GM06990 (cell line): Measurements from ENCODE around the gene NDUFA8.

Experiments used
- DNase-seq: peaks from one replicate; pipeline ENCODE4 v3.0.0-alpha.2; 2011; ENCODE audit not compliant: insufficient read length; ENCODE audit errors: extremely low read depth
- H3K27me3 ChIP-seq: replicated peaks from 2 replicates; pipeline ENCODE4 v1.6.0; 2011; ENCODE audit warnings: low read length; ENCODE audit not compliant: control insufficient read depth, insufficient read depth
- H3K36me3 ChIP-seq: 2 replicates; pipeline ENCODE4 v1.5.1; 2011; ENCODE audit warnings: low read length; ENCODE audit not compliant: control insufficient read depth, insufficient read depth
- H3K4me3 ChIP-seq: replicated peaks from 2 replicates; pipeline ENCODE4 v1.5.1; 2011; ENCODE audit warnings: low read depth, mild to moderate bottlenecking, control low read depth, low read length
- TF ChIP-seq, protein P1 (sequence below): IDR thresholded peaks from 2 replicates; pipeline ENCODE4 v1.5.1; 2011; ENCODE audit warnings: low read length, control low read depth, mild to moderate bottlenecking, inconsistent platforms; ENCODE audit not compliant: insufficient read depth, poor library complexity, severe bottlenecking

NDUFA8 gene

DNA sequence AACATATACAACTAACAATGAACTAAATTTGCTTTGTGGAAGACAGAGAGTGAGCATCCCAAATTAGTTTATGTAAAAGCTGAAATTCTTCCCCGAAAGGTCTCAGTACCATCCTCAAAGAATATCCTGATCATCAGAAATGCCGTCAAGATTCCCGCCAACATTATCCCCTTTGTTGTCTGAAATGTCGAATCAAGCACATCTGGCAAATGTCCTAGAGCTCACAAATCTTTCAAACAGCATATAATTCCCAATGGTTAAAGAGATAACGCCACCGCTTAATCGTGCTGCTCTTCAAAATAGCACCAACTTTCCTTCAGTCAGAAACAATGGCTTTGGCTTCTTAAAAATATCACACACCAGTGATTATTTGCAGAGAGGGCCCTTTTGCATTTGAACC lies 23.9 kb upstream of the NDUFA8 start:
- DNase-seq, result no peak
- Histone ChIP-seq H3K4me3 (no peak overlapping the region), H3K27me3 (no peaks in the 10 kb centered on the region; the same call in 1 of the 2 replicates), H3K36me3 (no peaks in the 10 kb centered on the region)
- TF ChIP-seq, protein P1, sequence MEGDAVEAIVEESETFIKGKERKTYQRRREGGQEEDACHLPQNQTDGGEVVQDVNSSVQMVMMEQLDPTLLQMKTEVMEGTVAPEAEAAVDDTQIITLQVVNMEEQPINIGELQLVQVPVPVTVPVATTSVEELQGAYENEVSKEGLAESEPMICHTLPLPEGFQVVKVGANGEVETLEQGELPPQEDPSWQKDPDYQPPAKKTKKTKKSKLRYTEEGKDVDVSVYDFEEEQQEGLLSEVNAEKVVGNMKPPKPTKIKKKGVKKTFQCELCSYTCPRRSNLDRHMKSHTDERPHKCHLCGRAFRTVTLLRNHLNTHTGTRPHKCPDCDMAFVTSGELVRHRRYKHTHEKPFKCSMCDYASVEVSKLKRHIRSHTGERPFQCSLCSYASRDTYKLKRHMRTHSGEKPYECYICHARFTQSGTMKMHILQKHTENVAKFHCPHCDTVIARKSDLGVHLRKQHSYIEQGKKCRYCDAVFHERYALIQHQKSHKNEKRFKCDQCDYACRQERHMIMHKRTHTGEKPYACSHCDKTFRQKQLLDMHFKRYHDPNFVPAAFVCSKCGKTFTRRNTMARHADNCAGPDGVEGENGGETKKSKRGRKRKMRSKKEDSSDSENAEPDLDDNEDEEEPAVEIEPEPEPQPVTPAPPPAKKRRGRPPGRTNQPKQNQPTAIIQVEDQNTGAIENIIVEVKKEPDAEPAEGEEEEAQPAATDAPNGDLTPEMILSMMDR, result no peak

DNA sequence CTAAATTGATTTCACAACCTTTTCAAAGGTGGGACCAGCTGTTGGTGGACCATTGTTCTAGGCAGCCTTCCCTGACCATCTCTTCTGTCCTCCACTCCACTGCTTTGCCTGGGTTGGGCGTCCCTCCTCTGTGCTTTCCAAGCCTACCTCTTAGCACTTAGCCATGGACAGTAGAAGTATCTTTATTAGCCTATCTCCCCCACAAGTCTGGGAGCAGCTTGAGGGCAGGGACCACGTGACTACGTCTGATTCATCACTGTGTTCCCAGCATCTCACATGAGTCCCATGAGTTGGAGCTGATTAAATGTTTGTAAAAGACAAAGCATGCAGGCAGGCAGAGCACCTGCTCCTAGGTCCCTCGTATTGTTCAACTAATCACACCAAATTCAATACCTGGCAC lies 21.1 kb upstream of the NDUFA8 start:
- no peaks in the 10 kb centered on the region; the same call in 1 of the 2 replicates for H3K27me3 ChIP-seq
- TF ChIP-seq, protein P1, result no peak
- no peak for DNase-seq
- no peaks in the 10 kb centered on the region for H3K36me3 ChIP-seq
- no peak overlapping the region for H3K4me3 ChIP-seq

DNA sequence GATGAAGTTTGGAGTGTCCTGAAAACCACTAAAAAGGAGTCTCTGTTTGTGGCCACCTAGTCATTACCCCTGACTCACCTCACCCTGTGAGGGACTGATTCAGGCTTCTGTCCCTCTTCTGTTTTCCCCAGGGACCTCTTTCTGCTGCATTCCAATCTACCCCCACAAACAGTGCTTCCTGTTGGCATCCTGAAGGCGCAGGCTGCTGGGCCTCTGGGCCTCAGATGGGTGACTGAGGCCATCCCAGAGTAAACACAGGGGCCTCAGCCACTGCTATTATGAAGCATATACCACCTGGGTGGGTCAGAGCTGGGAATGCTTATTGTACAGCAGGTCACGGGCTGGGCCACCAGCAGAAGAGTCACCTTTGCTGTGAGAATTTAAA lies 20.1 kb upstream of the NDUFA8 start:
- H3K4me3 ChIP-seq, result no peak overlapping the region
- H3K36me3 ChIP-seq, result no peaks in the 10 kb centered on the region
- TF ChIP-seq, protein P1, result no peak
- peaks cover 1% of the 10 kb centered on the region; the same call in 1 of the 2 replicates for H3K27me3 ChIP-seq
- no peak for DNase-seq

DNA sequence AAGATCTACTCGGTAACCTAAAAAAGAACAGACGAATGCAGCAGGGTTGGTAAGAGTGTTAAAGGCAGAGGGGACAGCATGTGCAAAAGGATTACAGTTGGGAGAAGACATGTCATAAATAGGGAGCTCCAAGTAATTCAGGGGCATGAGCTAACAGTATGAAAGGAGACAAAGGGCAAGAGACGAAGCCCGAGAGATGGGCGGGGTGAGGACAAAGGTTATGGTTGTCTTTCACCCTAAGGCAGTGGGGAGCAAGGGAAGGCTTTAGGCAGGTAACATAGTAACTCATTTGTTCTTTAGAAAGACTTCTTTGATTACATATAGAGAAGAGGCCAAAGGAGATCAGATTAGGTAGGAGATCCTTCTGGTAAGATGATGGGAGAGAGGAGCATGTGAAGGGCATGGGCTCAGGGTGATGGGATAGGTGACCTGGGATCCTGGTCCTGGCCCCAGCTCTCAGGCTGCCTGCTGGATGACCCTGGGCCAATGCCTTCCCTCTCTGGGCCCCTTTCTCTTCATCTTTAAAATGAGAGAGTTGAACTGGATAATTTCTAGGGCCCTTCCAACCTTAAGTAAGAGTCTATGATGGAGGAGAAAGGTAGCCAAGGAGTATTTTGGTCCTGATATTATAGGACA lies 19.6 kb upstream of the NDUFA8 start:
- TF ChIP-seq, protein P1, result no peak
- DNase-seq, result no peak

DNA sequence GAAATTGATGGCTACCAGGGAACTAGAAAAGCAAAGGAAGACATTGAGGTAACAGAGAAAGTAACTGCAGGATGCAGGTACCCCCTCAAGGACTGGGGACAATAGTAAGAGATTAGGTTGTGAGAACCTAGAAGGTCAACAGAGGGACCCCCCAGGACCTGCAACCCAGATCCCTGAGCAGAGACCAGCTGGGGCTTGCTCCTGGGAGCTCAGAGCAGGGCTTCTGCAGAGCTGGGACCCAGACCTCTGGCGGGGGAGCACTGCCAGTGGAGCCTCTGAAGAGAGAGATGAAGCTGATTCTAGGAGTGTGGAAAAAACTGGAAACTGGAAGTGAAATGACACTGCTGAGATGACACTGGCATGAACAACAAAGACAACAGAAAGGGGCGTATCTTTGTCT lies 17.3 kb upstream of the NDUFA8 start:
- TF ChIP-seq, protein P1, result no peak
- peaks cover 3% of the 10 kb centered on the region; the same call in 1 of the 2 replicates for H3K27me3 ChIP-seq
- no peaks in the 10 kb centered on the region for H3K36me3 ChIP-seq
- no peak overlapping the region for H3K4me3 ChIP-seq
- DNase-seq, result no peak

More for the DNA sequence above, 19.6 kb upstream of the NDUFA8 start:
- Histone ChIP-seq H3K4me3 (no peak overlapping the region), H3K36me3 (no peaks in the 10 kb centered on the region), H3K27me3 (peaks cover 1% of the 10 kb centered on the region; the same call in 1 of the 2 replicates)

DNA sequence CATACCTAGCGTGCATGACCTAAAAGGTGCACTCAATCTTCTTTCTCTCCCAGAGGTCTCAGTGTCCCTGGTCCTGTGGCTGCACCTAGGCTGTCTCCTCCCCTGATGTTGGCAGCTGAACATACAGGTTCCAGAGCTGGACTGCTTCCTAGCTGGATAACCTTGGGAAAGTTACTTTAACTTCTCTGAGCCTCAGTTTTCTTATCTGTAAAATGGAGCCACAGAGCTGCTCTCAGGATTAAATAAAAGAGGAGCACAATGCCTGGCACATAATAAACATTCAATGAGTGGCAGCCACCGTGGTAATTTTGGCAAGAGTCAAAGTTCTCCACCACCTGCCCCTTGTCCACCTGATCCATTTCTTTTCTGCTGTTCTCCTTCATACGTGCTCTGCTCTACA lies 14.1 kb upstream of the NDUFA8 start:
- TF ChIP-seq, protein P1, result no peak
- Histone ChIP-seq H3K4me3 (no peak overlapping the region), H3K27me3 (peaks cover 3% of the 10 kb centered on the region; the same call in 1 of the 2 replicates), H3K36me3 (no peaks in the 10 kb centered on the region)
- DNase-seq, result no peak
